GM19351 (cell line): Measurements from ENCODE around the gene CHCHD6.

Experiments used
- ATAC-seq: cut with Tn5 transposase; IDR thresholded peaks from one replicate; pipeline ENCODE4 v1.9.1; 2021; ENCODE audit warnings: mild to moderate bottlenecking, moderate library complexity; ENCODE audit not compliant: unreplicated experiment

Gene CHCHD6

DNA sequence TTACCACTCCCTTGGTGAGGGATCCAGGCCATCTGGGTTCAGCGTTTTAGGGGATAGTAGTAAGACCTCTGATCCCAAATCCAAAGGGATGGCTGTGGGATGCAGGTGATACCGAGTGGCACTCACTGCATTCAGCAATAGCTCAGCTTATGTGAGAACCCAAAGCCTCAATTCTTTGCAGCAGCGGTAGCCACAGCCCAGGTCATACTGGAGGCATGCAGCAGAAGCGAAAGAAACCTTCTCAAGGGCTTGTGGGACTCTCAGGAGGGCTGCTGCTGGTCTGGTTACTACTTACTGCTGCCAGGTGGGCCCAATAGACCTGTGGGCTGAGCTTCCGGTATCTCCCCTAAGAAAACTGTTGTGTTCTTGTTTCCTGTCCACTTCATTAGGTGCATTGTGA is 38.0 kb downstream of the CHCHD6 start:
- no peak for ATAC-seq

GRCh38 chr3:126743350-126743749 is 39.3 kb downstream of the CHCHD6 start:
- ATAC-seq: no peak

DNA sequence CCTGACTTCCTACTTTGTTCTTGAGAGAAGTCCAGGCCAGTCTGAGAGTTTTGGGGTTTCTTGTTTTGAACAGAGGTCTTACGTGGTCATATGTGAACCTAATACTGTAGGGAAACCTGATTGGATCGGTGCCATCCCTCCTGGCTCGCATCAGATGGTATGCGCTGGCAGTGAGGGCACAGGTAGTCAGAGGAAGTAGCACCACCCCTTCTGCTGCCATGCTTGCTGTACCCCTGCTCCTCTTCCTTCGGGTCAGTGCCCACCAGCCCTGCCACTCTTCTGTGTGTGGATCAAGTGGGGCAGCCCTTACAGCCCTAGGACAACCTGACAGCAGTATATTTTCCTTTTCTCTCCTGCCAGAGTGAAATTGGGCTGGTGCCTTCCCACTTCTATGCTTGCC is 39.7 kb downstream of the CHCHD6 start:
- ATAC-seq: no peak

- ATAC-seq: no peak
These were observed 41.8 kb downstream of the CHCHD6 start for GRCh38 chr3:126745760-126746394.

- ATAC-seq: no peak
These were observed 42.5 kb downstream of the CHCHD6 start for GRCh38 chr3:126746395-126747177.

GRCh38 chr3:126747768-126748167 is 43.7 kb downstream of the CHCHD6 start:
- no peak for ATAC-seq

- no peak for ATAC-seq
These were observed 44.9 kb downstream of the CHCHD6 start for GRCh38 chr3:126748701-126749546.

GRCh38 chr3:126749547-126749875 is 45.5 kb downstream of the CHCHD6 start:
- no peak for ATAC-seq

- no peak for ATAC-seq
These were observed 46.1 kb downstream of the CHCHD6 start for GRCh38 chr3:126749931-126750755.

- ATAC-seq: no peak
These were observed 46.7 kb downstream of the CHCHD6 start for GRCh38 chr3:126750756-126751121.

- ATAC-seq: no peak
These were observed 47.7 kb downstream of the CHCHD6 start for GRCh38 chr3:126751611-126752302.

DNA sequence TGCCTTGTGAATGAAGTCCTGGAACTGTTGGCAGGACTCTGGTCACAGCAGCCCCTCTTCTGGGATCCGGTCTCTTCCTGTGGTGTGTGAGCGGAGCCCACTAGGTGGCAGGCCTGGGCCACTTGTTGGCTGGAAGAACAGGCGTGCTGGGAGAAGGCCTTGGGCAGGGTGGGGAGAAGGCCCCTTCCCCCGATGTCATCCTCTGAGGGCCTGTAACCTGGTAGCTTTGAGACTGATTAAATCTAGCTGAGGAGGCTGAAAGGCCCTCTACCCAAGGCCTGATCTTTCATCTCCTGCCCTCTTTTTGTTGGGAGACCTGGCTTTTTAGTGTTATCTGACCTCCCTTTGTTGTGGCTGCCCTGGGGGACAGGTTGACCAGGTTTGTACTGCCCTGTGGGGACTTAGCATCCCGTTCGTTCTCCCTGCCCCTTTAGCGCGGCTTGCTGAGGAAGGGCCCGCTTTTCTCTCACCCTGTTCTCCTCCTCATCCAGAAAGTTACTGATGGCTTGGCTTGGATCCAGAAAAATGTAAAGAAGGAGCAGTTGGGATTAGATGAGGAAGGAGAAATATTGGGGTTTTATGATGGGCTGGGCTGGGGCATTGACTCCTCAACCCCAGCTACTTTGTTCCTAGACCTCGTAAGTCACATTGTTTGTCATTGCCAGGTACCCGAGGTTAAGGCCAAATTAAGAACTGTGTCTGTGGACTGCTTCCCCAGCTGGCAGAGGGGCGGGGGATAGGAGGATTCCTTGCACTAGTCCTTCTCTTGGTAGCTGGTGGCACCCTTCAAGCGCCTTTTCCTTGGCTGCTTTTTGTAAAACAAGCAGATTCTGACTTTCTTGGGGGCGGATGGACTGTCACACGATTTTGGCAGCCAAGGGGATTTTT is 48.5 kb downstream of the CHCHD6 start:
- peak; percentile 58 for ATAC-seq

GRCh38 chr3:126753191-126754160 is 49.4 kb downstream of the CHCHD6 start:
- ATAC-seq: no peak

DNA sequence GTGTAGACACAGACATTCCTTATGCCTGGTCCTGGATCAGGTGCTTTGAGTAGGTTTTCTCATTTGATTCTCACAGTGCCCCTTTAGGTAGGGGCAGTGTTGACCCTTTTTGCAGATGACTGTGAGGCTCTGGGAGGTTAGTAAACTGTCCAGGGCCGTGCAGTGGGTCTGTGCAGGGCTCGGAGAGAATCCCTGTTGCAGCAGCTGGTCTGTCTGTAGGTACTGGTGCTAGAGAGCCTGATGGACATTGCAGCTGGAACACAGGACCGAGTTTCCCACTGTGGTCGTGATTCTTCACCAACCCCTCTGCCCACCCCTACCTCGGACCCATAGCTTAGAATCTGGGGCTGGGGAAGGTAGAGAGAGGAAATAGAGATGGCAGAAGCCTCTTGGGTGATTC is 51.8 kb downstream of the CHCHD6 start:
- no peak for ATAC-seq

- no peak for ATAC-seq
These were observed 54.0 kb downstream of the CHCHD6 start for GRCh38 chr3:126758026-126758425.

DNA sequence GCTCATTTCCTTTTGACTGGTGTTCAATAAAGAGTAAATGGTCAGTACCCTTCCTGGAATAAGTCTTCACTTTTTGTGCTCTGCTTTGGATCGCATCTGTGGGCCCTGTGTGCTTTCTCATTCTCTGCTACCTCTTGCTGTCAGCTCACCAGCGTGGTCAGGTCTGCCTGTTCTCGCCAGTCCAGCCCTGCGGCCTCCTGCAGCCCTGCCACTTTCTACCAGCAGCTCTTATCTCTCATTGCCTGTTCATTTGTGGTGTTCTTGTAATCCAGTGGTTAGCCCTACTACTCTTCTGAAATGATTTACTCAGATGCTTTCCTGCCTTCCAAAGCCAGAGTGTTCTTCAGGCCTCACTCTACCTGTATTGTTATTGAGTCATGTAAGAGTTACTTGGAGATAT is 54.8 kb downstream of the CHCHD6 start:
- no peak for ATAC-seq

GRCh38 chr3:126760541-126760940 is 56.5 kb downstream of the CHCHD6 start:
- no peak for ATAC-seq

DNA sequence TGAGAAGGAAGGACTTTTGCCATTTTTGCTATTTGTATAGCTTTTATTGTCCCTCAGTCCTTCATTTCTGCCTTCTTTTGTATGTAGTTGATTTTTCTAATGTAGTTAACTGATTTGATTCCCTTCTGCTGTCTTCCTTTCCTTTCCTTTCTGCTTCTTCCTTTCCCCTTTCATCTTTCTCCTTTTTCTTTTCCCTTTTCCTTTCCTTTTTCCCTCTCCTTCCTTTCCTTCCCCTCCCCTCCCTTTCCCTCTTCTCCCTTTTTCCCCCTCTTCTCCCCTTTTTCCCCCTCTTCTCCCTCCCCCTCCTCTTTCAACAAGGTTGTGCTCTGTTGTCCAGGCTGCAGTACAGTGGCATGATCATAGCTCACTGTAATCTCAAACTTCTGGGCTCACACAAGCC is 59.0 kb downstream of the CHCHD6 start:
- no peak for ATAC-seq
